Stimulated activated CD4-positive, alpha-beta T cell treated with anti-CD3 and anti-CD28 coated beads, Interleukin-1b, Interleukin-23, amount 100 ng/mL, for 1 hour (primary cell): Measurements from ENCODE around the gene SV2C.
"Not testable (repeated sequence)": the region's sequence is repeated elsewhere in the genome, so short reads cannot be mapped to it uniquely, and the experiment has no call there.

Experiments
- DNase-seq, 2 donors: peaks; one replicate each; pipeline ENCODE4 v3.0.0-alpha.2; 2020; ENCODE audit warnings: low read depth in 2 of 2

SV2C gene

GRCh38 chr5:76082772-76083554 is at the start of gene SV2C:
SV2C (plus strand) TSS chr5:76083383; CDS start chr5:76131751, 48,368 bp downstream.
- DNase-seq: no peak

- not testable (repeated sequence) for DNase-seq
Measured at GRCh38 chr5:76037736-76038151, 45.4 kb upstream of the SV2C start.

- DNase-seq: no peak
Measured at GRCh38 chr5:76038212-76038611, 45.0 kb upstream of the SV2C start.

- DNase-seq: no peak
Measured at GRCh38 chr5:76040806-76041205, 42.4 kb upstream of the SV2C start.

- no peak for DNase-seq
Measured at GRCh38 chr5:76041863-76042262, 41.3 kb upstream of the SV2C start.

GRCh38 chr5:76046741-76047140 is 36.4 kb upstream of the SV2C start:
- no peak for DNase-seq

- DNase-seq: no peak
Measured at GRCh38 chr5:76050134-76050533, 33.0 kb upstream of the SV2C start.

GRCh38 chr5:76062502-76063041 is 20.6 kb upstream of the SV2C start:
- DNase-seq: no peak

GRCh38 chr5:76065258-76065657 is 17.9 kb upstream of the SV2C start:
- no peak for DNase-seq

- no peak for DNase-seq
Measured at GRCh38 chr5:76069061-76069735, 14.0 kb upstream of the SV2C start.

GRCh38 chr5:76074487-76075065 is 8.6 kb upstream of the SV2C start:
- no peak for DNase-seq

GRCh38 chr5:76081811-76082771 is 1.1 kb upstream of the SV2C start:
- DNase-seq: no peak

GRCh38 chr5:76083555-76084495 is 642 bp downstream of the SV2C start:
- DNase-seq: no peak

- DNase-seq: no peak
Measured at GRCh38 chr5:76084496-76085242, 1.5 kb downstream of the SV2C start.

- DNase-seq: no peak
Measured at GRCh38 chr5:76085243-76085579, 2.0 kb downstream of the SV2C start.

GRCh38 chr5:76086095-76086494 is 2.9 kb downstream of the SV2C start:
- no peak for DNase-seq

GRCh38 chr5:76089156-76089555 is 6.0 kb downstream of the SV2C start:
- DNase-seq: not testable (repeated sequence)

GRCh38 chr5:76091351-76091750 is 8.2 kb downstream of the SV2C start:
- no peak for DNase-seq

GRCh38 chr5:76099286-76099702 is 16.1 kb downstream of the SV2C start:
- no peak for DNase-seq

- no peak for DNase-seq
Measured at GRCh38 chr5:76099756-76100155, 16.6 kb downstream of the SV2C start.
